H1 (cell line): ENCODE data around the gene ZDHHC3.

Experiments
- ASH2L ChIP-seq: fragments of 200-600, 300-600 bp; sonication (generic); IDR thresholded peaks from one replicate; pipeline ENCODE4 v1.7.1; 2017; ENCODE audit warnings: low read length
- CBX8 ChIP-seq: fragments of 300-800, 300-1000 bp; sonication (generic); IDR thresholded peaks from 2 replicates; pipeline ENCODE4 v1.7.1; 2016; ENCODE audit warnings: low read depth, low read length, borderline replicate concordance
- CREB1 ChIP-seq: IDR thresholded peaks from 2 replicates; pipeline ENCODE4 v1.6.1; 2012; ENCODE audit warnings: inconsistent platforms
- CTCF ChIP-seq, 3 experiments: IDR thresholded peaks; 1 replicate in 2 of 3; 2 replicates in 1 of 3; pipeline versions ENCODE4 v1.5.1 to v1.6.1; 2011; ENCODE audit warnings: low read length in 3 of 3, mild to moderate bottlenecking in 3 of 3, inconsistent platforms in 2 of 3, low read depth in 1 of 3, moderate library complexity in 1 of 3; ENCODE audit not compliant: insufficient read depth in 1 of 3; ENCODE audit errors: control extremely low read depth in 1 of 3
- EGR1 ChIP-seq: IDR thresholded peaks from 2 replicates; pipeline ENCODE4 v1.6.1; 2011; ENCODE audit warnings: low read depth, low read length, borderline replicate concordance
- EZH2 ChIP-seq: fragments of 200-600 bp; sonication (generic); IDR thresholded peaks from 2 replicates; pipeline ENCODE4 v1.7.1; 2012; ENCODE audit warnings: low read depth, mild to moderate bottlenecking, moderate library complexity, low read length, inconsistent platforms; ENCODE audit not compliant: severe bottlenecking
- MAFK ChIP-seq: IDR thresholded peaks from 2 replicates; pipeline ENCODE4 v1.6.1; 2012; ENCODE audit warnings: low read depth, mild to moderate bottlenecking, improper control_type of control experiment, low read length
- PHF8 ChIP-seq: fragments of 200-600 bp; sonication (generic); conservative IDR thresholded peaks from 2 replicates; pipeline ENCODE4 v1.7.1; 2012; ENCODE audit warnings: low read depth, mild to moderate bottlenecking, inconsistent platforms, low read length, moderate library complexity
- POLR2A ChIP-seq, 2 experiments: IDR thresholded peaks; 1 replicate in 1 of 2; 2 replicates in 1 of 2; pipeline ENCODE4 v1.6.1; 2011; ENCODE audit warnings: low read depth in 2 of 2, low read length in 2 of 2, mild to moderate bottlenecking in 2 of 2; ENCODE audit errors: control extremely low read depth in 1 of 2
- POLR2AphosphoS5 ChIP-seq: IDR thresholded peaks from 2 replicates; pipeline ENCODE4 v1.6.1; 2011; ENCODE audit warnings: low read depth, low read length
- RAD21 ChIP-seq, 2 experiments: IDR thresholded peaks in 1 of 2; conservative IDR thresholded peaks in 1 of 2; 2 replicates each; pipeline ENCODE4 v1.6.1; 2011; ENCODE audit warnings: low read depth in 2 of 2, low read length in 2 of 2, improper control_type of control experiment in 1 of 2, inconsistent platforms in 1 of 2, mild to moderate bottlenecking in 1 of 2, moderate library complexity in 1 of 2
- RBBP5 ChIP-seq: IDR thresholded peaks from 2 replicates; pipeline ENCODE4 v1.7.1; 2012; ENCODE audit warnings: low read depth, mild to moderate bottlenecking, inconsistent platforms, low read length, moderate library complexity, borderline replicate concordance
- USF2 ChIP-seq: IDR thresholded peaks from 2 replicates; pipeline ENCODE4 v1.6.1; 2011; ENCODE audit warnings: low read length, improper control_type of control experiment
- YY1 ChIP-seq: IDR thresholded peaks from 2 replicates; pipeline ENCODE4 v1.6.1; 2011; ENCODE audit warnings: low read depth, mild to moderate bottlenecking, low read length

GRCh38 chr3:44902628-44903027, 73.3 kb downstream of the ZDHHC3 start:
- TF ChIP-seq CTCF (IDR thresholded peaks at IDR 0.05; ENCODE audit: control extremely low read depth in 1 of 3, insufficient read depth in 1 of 3, low read depth in 1 of 3, low read length in 3 of 3) (no peak), POLR2AphosphoS5 (no peak), POLR2A (IDR thresholded peaks at IDR 0.05; ENCODE audit: control extremely low read depth in 1 of 2, low read depth in 2 of 2, low read length in 2 of 2) (no peak), CREB1 (no peak), YY1 (no peak), EGR1 (no peak), ASH2L (no peak), MAFK (no peak), EZH2 (no peak), CBX8 (no peak), RBBP5 (no peak), RAD21 (IDR thresholded peaks at IDR 0.05 in 1 of 2, conservative IDR thresholded peaks at IDR 0.05 in 1 of 2; ENCODE audit: low read depth in 2 of 2, low read length in 2 of 2) (no peak), USF2 (no peak), PHF8 (no peak)
